Coronary artery (tissue), 2 donors: Measurements from ENCODE around the gene ALG14.

Experiments
- DNase-seq: peaks from one replicate; pipeline ENCODE4 v3.0.0-alpha.2; 2017; ENCODE audit warnings: low spot score
- H3K27ac ChIP-seq, 2 donors: fragments of 200-600 bp; sonication (generic); one replicate each; pipeline ENCODE4 v1.5.1; 2016 to 2019
- H3K4me3 ChIP-seq: fragments of 200-600 bp; sonication (generic); 2 replicates; pipeline ENCODE4 v1.5.1; 2016; ENCODE audit warnings: mild to moderate bottlenecking, moderate library complexity
- TF ChIP-seq, protein P1 (sequence below): fragments of 200-600 bp; sonication (generic); IDR thresholded peaks from one replicate; pipeline ENCODE4 v1.5.1; 2019; ENCODE audit warnings: antibody characterized with exemption

ALG14 gene

DNA sequence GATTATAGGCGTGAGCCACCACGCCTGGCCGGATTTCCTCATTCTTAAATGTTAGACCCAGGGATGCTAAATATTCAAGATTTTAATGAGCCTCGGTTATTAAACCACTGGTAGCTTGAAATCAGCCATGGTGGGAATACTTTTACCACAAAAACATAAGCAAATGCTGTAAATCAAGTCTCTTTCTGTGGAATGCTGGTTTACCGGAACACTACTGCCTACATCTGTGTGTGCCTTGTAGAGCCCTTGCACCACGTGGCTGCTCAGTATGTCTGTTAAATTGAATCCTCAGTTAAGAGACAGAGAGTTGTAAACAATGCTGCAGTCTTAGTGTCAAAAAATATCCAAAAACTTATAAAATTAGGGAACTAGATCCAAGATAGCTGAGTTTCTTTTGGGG is 119.0 kb downstream of the ALG14 start:
- DNase-seq: no peak
- Histone ChIP-seq H3K27ac (no peak overlapping the region), H3K4me3 (no peak overlapping the region)
- TF ChIP-seq, protein P1, sequence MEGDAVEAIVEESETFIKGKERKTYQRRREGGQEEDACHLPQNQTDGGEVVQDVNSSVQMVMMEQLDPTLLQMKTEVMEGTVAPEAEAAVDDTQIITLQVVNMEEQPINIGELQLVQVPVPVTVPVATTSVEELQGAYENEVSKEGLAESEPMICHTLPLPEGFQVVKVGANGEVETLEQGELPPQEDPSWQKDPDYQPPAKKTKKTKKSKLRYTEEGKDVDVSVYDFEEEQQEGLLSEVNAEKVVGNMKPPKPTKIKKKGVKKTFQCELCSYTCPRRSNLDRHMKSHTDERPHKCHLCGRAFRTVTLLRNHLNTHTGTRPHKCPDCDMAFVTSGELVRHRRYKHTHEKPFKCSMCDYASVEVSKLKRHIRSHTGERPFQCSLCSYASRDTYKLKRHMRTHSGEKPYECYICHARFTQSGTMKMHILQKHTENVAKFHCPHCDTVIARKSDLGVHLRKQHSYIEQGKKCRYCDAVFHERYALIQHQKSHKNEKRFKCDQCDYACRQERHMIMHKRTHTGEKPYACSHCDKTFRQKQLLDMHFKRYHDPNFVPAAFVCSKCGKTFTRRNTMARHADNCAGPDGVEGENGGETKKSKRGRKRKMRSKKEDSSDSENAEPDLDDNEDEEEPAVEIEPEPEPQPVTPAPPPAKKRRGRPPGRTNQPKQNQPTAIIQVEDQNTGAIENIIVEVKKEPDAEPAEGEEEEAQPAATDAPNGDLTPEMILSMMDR: no peak

DNA sequence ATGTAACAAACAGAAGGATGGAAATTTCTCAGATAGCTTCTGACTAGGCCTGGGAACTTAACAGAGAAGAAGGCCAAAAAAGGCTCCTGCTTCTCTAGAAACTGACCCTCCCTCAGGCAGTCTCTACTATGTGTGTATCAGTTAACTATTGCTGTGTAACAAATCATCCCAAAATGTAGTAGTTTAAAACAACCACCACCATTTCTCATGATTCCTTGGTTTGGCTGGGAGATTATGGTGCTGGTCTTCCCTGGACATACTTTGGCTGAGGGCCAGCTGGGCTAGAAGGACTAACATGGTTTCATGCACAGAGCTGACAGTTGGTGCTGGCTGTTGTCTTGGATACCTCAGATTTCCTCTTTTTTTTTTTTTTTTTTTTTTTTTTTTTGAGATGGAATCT is 119.6 kb downstream of the ALG14 start:
- no peak for DNase-seq
- Histone ChIP-seq H3K27ac (no peak overlapping the region), H3K4me3 (no peak overlapping the region)

GRCh38 chr1:94952539-94952938 is 120.2 kb downstream of the ALG14 start:
- DNase-seq: no peak
- Histone ChIP-seq H3K4me3 (no peak overlapping the region), H3K27ac (no peak overlapping the region)
- TF ChIP-seq, protein P1: no peak

More for the DNA sequence above, 119.6 kb downstream of the ALG14 start:
- TF ChIP-seq, protein P1: no peak

DNA sequence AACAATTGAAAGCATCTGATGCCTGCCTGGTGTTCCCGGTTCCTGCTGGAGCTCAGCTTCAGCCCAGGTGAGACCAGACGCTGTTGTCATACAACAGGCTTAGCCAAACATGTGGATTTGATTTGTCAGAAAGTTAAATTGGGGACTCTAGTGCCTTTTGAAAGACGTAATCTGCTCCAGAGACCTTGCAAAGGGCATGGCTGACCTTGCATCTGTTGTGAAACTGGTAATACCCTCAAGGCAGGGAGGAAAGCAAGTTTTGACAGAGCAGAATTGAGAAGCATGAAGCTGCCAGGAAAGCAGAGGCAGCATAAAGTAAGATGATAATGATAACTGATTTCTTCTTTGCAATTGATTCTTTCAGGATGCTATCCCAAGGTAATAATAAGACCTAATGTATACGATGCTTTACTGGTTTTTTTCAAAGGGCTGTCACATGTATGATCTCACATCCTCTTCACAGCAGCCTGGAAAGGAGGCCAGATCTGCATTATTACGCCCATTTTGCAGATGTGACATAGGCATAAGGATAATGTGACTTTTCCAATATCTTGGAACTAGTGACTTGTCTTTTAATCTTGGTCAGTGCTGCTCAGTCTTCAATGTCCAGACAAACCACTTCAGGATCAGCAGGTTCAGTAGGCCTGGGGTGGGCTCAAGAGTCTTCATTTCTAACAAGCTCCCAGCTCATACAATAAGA is 121.1 kb downstream of the ALG14 start:
- H3K4me3 ChIP-seq: no peak overlapping the region
- DNase-seq: no peak
- TF ChIP-seq, protein P1: no peak
- no peak overlapping the region for H3K27ac ChIP-seq

DNA sequence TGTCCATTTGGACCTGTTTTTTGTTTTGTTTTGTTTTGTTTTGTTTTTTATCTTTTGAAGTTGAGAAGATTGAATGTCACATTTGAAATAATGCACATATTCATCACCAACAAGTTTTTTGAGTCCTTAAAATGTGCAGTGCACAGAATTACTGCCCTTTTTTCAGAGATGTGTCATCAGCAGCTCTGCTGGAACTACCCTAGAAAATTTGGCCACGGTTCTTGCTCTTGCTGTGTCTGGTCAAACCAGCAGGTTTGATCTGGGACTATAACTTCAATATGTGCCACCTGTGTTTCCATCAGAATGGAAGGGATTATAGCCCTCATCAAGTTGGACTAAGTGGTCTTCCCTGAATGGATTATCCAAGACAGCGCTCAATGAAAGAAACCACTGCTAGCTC is 121.7 kb downstream of the ALG14 start:
- no peak overlapping the region for H3K27ac ChIP-seq
- no peak for DNase-seq
- no peak overlapping the region for H3K4me3 ChIP-seq
- TF ChIP-seq, protein P1: no peak

- DNase-seq: no peak
- Histone ChIP-seq H3K4me3 (no peak overlapping the region), H3K27ac (no peak overlapping the region)
- TF ChIP-seq, protein P1: no peak
Measured at GRCh38 chr1:94949681-94950661, 122.8 kb downstream of the ALG14 start.
